GM19395 (cell line): ENCODE data around the gene GOLGA6C.
"Not testable (repeated sequence)": the region's sequence is repeated elsewhere in the genome, so short reads cannot be mapped to it uniquely, and the experiment has no call there.

Source experiments
- ATAC-seq: cut with Tn5 transposase; IDR thresholded peaks from one replicate; pipeline ENCODE4 v1.9.1; 2021; ENCODE audit warnings: mild to moderate bottlenecking, moderate library complexity; ENCODE audit not compliant: unreplicated experiment

Gene GOLGA6C

GRCh38 chr15:75314552-75315290 lies 56.6 kb downstream of the GOLGA6C start:
- ATAC-seq, result no peak

DNA sequence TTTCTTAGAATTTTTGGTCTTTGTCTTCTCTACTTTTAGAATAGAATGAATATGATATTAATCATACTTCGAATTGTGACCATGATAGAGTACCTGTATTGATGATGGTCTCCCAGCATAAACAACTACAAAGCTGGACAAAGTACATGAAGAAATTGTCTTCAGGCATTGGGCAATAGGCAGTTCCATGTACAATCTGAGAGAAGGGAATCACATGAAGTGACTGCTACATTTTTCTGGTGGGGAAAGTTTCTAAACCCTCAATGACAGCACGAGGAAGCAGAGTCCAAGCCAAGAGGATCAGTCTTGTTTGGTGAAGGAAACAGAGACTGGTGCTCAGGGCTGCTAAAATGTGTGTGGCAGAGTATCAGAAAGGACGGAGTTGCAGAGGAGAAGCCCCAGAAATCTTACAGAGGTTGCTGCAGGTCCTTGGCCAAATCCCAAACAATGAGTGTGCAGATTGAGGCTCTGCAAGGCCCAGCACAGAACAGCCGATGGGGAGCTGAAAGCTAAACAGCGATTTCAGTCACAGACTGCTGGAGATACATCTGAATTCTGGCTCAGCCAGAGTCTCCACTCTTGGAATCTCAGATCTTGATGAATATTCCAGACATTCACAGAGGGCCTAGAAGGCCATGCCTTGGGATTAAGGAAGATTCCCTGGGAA lies 61.2 kb downstream of the GOLGA6C start:
- not testable (repeated sequence) for ATAC-seq
